CD4-positive, alpha-beta T cell treated with Interleukin-15 for 1 hour (primary cell): ENCODE data around the gene GRID2.
"Not testable (repeated sequence)": the region's sequence is repeated elsewhere in the genome, so short reads cannot be mapped to it uniquely, and the experiment has no call there.

Experiments used
- DNase-seq: peaks from one replicate; pipeline ENCODE4 v3.0.0-alpha.2; 2020

GRID2 gene

DNA sequence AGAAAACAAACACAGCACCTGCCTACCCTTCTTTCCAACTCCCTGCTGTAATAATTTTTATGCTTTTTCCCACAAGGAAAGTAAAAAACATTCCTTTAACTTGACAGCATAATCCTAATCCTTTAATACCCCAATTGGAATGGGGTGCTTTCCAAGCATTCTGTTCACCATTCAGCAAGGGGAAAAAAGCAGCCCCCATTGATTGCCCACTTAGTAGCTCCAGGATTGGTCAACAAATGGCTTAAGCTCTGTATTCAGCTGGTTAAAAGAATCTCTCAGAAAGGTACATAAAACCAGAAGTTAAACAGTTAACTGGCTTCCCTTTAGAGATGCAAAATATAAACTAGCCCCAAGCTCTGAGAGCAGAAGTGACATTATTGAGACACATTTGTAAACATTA is 1330.0 kb downstream of the GRID2 start:
- DNase-seq = no peak

DNA sequence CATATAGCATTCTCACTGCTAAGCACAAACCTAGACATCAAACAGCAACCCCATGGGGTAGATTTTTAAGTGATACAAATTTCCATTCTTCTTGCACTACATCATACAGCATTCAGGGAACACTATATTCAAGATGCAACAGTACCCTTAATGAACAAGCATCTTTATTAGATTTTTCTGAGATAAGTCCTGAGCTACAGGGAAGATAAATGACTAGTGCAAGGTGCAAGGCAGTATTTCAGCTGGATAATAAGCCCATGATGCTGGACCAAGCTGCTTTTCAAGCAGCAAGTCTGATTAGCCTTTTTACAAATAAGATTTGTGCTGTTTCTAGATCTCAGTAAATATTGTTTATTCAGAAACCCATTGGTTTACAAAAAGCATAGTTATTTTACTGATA is 1332.2 kb downstream of the GRID2 start:
- no peak for DNase-seq

DNA sequence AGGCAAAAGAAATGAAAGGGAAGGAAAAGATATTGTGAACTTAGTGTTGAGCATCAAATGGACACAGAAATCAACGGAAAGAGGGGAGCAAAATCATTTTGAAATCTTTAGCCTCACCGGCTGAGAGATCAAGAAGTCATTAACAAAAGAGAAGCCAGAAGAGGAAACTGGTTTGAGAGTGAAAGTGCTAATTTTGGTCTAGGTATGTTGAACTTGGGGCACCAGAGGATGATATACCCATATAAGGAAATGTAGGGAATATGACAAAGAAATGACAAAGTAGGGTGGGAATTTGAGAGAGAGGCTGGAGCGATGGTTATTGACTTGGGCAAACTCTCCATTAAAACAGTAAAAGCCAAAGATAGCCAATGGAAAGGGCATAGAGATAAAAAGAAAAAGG is 1341.4 kb downstream of the GRID2 start:
- no peak for DNase-seq

DNA sequence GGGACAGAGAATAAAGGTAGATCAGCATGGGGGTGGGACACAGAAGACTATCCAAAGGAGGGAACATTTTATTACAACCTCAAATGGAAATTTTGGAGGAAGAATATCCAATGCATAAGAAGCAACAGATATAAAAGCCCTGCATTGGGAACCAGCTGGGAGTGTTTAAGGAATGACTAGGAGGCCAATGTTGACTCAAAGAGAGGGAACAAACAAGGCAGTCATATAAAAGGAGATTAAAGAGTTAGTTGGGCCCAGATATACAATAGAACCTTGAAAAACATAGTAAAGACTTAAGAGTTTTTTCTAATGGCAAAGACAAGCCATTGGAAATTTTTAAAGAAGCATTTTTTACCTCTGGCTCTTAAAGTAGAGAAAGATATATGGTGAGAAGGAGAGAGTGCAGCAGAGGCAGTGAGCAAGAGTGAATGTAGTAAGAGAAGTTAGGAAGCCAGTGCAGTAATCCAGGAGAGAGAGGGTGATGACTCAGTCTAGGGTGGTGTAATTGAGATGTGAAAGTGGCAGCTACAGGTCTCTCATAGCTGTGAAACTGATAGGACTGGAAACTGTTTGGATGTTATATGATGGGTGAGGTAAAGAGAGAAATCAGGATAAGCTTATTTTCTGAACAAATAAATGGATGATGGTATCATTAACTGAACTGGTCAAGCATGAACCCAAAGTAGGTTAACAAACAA is 1342.6 kb downstream of the GRID2 start:
- no peak for DNase-seq

DNA sequence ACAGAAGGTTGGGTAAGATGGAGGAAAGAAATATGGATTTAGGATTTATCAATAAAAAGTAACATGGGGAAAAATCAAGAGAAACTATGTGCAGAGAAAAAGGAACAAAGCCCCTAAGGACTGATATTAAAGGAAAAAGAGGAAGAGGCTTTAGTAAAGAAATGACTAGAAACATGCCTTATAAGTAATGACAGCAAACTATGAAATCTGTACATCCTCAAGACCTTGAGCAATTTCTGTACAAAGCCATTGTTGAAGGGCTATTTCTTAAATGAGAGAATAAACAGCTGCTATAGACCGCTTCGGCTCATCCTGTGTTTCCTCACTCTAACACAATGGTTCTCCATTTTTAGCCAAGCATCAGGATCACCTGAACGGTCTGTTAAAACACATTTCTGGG is 1344.5 kb downstream of the GRID2 start:
- no peak for DNase-seq

DNA sequence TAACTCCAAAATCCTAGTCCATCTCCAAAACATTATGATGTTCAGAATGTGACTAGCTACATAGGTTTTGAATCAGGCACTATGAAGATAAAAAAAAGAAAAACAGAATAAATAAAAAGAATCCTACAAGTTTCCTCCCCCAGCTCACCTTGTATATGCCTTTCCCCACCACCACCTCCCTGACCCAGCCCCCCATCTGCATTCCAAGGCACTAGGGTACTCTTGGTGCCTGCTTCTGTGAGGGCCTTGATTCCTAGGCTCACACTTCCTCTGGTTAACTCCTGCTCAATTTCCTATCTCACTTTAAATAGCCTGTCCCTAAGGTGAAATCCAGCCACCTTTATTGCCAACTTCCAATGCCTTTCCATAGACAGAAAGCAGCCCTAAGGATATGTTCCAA is 1346.1 kb downstream of the GRID2 start:
- no peak for DNase-seq

DNA sequence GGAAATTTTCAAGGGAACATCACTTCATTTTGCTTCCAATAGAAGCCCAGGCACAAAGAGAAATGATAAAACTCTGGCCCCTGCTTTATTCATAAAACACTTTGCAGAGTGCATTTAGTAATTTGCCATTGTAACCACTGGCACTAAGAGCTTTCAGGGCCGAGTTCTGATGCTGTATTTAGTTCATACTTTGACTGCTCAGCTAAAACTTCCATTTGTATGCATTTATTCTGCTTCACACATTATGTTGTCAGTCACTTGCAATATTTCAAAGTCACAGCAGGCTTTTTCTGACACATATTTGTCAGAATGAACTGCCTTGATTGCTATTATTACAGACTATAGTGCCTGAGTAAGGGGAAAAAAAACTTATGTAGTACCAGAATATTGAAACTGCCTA is 1350.4 kb downstream of the GRID2 start:
- no peak for DNase-seq

DNA sequence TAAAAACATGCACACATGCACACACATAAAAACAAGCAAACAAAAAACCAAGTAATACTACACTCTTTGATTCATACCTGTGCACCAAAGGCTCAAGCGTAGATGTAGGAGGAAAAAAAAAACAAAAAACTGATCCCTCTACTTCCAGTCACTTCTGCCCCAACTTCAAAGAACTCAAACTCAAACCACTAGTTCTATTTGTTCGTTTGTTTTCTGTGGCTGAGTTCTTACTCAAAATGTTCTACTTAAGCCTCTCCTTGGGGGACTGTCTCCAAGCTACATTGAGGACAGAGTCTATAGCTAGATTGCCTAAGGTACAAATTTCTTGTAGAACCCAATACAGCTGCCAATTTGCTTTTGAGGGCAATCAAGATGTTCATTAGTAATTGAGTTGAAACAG is 1353.8 kb downstream of the GRID2 start:
- DNase-seq = no peak

DNA sequence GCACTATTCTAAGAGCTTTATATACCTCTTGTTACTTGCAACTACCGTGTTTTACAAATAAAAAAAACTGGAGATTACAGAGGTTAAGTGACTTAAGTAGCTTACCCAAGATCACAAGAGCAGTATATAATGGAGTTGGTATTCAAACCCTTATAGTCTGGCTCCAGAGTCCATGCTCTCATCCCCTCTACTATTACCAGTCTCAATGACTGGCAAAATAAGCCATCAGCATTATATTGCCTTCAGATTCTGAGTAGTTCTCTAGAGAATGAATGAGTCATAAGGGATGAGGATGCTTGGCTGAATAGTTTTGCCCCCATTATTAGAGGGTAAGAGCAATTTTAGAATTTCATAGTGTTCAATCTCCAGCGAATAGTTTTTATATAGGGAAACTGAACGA is 1354.7 kb downstream of the GRID2 start:
- no peak for DNase-seq

DNA sequence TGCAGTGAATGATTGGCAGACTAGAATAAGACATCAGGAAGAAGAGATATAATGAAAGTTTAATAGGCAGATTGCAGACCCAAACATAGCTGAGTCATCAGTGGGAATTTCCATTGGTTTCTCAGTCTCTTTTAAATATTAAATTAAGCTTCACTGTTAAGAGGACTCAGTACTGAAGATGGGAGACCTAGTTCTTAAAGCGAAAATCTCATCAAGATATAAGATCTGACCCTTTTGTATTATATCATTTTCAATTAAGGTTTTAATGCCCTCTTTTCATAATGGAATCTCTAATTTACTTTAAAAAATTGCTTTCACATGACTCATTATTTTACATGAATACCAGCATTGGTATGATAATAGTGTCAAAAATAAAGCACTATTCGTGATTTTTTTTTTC is 1355.9 kb downstream of the GRID2 start:
- no peak for DNase-seq

DNA sequence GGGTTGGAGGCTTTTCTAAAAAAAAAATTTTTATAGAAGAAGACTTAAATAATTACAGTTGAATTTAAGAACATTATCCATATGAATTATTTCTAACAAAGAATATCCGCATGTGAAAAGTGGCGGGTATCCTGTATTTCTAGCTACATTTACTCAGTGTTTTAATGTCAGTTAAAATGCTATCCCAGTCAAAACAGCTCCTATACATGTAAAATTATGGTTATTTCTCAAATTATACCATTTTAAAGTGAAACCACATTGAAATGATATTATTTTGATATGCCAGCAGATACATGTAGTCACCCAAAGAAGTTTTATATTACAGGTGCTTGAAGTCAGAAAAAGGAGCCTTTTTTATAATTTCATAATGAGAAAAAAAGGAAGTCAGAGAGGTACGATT is 1356.3 kb downstream of the GRID2 start:
- DNase-seq = no peak

DNA sequence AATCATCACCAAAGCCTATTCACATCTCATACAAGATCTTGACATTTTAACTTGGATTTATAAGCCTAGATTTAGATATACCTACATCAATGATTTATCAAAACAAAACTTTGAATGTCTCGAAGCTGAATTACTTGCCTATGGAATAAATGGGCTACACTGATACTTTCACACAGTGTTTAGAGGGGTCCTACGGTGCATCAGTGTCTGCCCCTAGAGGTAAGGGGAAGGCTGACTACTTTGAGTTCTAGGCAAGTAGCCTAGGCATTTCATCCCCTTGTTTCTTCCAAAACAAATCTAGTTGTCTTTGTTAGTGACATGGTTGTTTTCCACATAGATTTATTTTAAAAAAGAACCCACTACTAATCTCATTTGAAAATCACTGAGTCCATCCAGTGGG is 1366.7 kb downstream of the GRID2 start:
- no peak for DNase-seq

DNA sequence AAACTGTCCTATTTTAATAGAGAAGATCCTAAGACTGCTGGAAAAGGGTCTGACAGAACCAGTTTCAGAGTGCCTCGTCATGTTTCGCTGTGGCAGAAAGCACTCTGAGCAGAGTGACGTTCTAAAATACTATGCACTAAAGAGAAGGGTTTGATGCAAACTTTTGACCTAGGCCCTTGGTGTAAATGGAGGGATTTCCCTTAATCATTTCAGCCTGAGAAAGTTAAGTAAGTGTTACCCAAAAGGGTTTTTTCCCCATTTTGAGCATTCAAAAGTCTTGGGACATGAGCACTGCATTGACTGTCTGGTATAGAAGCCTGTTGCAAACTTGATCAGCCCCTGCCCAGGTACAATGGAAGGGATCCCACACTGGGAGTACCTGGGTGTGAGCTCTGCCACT is 1367.3 kb downstream of the GRID2 start:
- no peak for DNase-seq

DNA sequence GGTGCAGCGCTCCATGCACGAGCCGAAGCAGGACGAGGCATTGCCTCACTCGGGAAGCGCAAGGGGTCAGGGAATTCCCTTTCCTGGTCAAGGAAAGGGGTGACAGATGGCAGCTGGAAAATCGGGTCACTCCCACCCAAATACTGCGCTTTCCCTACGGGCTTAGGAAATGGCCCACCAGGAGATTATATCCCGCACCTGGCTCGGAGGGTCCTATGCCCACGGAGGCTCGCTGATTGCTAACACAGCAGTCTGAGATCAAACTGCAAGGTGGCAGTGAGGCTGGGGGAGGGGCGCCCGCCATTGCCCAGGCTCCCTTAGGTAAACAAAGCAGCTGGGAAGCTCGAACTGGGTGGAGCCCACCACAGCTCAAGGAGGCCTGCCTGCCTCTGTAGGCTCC is 1373.2 kb downstream of the GRID2 start:
- not testable (repeated sequence) for DNase-seq

DNA sequence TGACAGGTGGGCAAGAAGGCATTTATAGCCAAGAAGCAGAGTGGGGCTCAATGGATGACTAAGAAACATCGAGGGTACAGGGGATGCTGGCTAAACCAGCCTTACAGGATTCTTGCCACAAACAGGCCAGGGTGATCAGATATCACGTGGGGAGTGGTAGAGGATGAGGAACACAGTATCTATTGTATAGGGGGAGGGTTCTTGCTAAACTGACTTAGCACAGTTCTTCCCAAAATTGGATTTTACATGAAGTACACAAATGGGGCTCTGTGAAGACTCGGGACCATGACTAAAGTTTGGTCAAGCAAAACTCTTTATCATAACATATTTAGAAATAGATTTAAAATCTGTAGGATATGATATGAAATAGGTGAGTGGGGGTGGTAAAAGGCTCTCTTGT is 1380.8 kb downstream of the GRID2 start:
- no peak for DNase-seq

DNA sequence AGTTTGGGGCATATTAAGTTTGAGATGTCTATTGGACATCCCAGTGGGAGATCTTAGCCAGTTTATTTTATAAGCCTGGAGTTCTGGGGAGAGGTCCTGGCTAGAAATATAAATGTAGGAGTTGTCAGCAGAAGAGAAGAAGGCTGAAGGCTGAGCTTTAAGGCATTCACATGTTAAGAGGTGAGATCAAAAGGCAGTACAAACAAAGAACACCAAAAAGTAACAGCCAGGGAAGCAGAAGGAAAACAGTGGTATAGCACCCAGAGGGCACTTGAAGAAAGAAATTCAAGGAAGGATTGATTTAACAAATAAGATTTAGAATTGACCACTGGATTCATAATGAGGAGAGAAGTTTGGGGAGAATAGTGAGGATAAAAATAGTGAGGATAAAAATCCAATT is 1383.5 kb downstream of the GRID2 start:
- no peak for DNase-seq

DNA sequence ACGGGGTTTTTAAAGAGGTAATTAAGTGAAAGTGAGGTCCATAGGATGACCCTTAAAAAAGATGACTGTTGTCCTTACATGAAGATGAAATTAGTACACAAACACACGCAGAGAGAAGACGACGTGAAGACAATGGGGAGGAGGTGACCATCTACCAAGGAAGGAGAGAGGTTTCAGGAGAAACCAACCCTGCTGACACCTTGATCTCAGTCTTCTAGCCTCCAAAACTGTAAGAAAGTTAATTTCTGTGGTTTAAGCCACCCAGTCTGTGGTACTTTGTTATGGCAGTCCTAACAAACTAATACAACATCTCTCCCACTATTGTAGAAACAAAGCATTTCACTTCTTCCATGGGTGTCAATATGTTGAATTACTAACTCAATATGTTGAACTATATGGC is 1385.2 kb downstream of the GRID2 start:
- DNase-seq = no peak

DNA sequence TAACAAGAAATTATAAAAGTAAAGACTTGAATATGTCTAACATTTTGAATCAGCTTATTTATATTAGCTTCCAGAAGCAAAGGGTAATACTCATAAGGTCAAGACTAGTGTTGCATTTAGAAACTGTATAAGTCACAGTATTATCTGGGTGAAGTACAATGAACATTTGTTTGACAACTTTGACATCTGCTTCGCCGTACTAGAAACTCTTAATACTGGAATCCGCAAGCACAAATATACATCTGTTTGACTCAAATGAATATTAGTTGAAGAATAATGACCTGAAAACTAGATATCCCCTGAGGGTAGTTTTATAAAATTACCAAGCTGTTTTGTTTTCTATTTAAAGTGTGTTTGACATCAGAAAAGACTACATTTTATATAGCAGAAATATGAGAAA is 1389.4 kb downstream of the GRID2 start:
- DNase-seq = no peak

DNA sequence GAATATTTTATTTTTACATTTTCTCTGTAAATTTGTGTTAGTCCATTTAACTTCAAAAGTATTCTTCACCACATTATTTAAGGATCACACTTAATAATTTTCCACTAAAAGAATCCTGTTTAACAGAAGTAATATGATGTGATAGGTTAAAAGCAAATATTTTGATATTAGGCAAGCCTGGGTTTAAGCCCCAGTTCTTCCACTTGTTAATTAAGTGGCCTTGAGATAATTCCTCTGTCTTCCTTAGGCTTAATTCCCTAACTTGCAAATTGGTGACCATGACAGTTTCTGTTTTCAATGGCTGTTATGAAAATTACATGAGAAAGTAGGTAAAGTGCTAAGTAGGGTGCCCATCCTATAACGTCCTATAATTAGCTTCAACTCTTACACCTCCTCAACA is 1394.9 kb downstream of the GRID2 start:
- DNase-seq = no peak

DNA sequence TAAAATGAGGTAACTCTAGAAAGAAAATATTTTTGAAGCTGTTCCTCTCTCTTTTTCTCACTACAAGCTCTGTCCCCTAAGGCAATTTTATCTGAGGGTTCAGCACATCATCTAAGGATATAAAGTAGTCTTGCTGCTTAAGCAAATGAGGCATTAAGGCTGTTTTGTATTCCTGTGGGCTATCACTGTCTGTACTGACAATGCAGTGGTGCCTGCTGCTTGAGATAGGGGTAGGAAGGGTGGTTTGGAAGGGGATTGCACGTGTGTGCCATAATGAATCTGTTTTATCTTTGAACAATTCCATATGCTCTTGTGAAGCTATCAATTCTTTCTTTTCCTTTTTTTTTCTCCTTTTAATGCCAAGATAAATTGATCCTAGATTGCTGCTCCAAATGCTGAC is 1396.8 kb downstream of the GRID2 start:
- no peak for DNase-seq

DNA sequence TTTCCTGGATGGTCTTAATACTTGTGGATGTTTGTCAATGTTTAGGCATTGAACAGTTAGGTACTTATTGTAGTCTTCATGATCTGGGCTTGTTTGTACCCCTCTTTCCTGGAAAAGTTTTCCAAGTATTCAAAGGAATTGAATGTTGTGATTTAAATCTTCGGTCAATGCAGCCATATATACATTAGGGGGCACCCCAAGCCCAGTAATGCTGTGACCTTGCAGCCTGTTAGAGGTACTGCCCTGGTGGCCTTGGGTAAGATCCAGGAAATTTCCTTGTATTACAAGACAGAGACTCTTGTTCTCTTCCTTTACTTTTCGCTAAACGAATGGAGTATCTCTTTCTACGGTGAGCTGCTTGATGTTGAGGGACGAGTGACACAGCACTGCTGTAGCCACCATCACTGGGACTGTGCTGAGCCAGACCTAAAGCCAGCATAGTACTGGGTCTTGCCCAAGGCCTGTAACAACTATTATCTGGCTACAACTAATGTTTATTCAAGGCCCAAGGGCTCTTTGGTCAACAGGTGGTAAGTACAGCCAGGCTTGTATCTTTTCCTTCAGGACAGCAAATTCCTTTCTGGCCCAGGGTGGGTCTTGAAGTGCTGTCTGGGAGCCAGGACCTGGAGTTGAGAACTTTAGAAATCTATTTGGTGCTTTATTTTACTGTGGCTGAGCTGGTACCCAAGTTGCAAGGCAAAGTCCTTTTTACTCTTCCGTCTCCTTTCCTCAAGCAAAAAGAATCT is 1406.5 kb downstream of the GRID2 start:
- DNase-seq = no peak

DNA sequence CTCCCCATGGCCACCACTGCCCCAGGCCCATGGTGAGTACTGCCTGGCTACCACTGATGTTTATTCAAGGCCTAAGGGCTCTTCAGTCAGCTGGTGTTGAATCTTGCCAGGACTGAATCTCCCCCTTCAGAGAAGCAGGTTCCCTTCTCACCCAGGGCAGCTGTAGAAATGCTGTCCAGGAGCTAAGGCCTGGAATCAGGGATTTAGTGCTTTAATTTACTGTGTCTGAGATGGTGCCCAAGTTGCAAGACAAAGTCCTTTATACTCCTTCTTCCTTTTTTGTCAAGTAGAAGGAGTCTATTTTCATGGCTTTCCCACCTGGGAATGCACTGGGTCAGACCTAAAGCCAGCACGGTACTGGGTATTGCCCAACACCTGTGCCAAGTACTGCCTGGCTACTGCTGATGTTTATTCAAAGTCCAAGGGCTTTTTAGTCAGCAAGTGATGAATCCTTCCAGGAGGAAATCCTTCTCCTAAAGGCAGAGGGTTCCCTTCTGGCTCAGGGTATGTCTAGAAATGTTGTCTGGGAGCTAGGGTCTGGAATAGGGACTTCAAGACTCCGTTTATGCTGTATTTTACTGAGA is 1407.2 kb downstream of the GRID2 start:
- no peak for DNase-seq

DNA sequence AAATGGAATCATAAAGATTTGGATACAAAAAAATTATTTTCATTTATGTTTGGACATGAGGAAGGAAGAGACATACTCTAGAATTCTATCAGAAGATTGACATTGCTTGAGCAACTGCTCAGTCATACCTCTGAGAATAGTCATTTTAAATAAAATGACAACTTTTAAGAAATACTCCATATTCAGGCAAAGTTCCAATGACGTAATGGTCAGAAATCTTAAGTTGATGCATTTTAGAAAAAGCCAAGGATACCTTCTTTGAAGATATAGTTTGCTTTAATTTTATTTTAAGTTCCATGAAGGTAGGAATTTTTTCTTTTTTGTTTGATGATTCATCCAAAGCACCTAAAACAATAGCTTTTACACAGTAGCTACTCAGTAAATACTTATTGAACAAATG is 1414.5 kb downstream of the GRID2 start:
- DNase-seq = no peak

DNA sequence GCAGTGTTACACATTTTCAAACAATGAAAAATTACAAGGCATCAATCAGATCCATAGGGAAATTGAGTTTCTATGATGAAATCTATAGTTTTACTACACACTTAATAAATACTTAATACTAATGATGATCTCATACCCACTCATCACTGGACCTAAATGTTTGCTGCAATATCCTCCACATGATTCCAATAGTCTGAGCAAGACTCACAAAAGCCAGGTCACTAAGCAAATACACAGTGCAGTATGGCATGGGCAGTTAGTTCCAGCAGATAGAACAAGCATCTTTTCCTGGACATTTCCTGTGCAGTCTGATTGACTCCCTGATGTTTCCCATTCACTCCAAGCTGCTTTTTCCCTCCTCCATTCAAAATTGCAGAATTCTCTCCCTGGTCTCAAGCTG is 1415.8 kb downstream of the GRID2 start:
- no peak for DNase-seq

DNA sequence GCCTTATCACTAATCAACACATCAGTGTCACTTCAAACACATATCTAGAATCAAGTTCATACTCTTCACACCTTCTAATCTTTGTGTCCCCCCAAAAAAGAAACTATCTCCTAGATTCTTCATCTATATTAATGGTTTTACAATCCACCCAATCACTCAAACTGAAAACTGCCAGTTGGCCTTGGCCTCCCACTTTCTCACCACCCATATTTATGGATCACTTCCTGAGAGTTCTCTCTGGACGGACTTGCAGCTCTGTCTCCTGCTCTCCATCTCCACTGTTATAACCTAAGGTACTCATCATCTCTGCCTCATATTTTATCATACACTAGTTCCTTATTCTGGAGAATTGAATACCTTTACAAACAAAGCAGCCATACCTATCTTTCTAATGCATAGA is 1418.7 kb downstream of the GRID2 start:
- DNase-seq = no peak
